Measurements from ENCODE around the gene DNAI4.
"Not testable (repeated sequence)": the region's sequence is repeated elsewhere in the genome, so short reads cannot be mapped to it uniquely, and the experiment has no call there.

Gene DNAI4

GRCh38 chr1:66831529-66832239 is 93.0 kb downstream of the DNAI4 start:
- no peak for DNase-seq (ENCODE audit: low spot score)

GRCh38 chr1:66824771-66825170 is 99.9 kb downstream of the DNAI4 start:
- no peak for DNase-seq (ENCODE audit: low spot score)

- DNase-seq (ENCODE audit: low spot score) = no peak
Observed at GRCh38 chr1:66809736-66810326, 114.8 kb downstream of the DNAI4 start.

GRCh38 chr1:66809245-66809644 is 115.4 kb downstream of the DNAI4 start:
- no peak for DNase-seq (ENCODE audit: low spot score)

- not testable (repeated sequence) for DNase-seq (ENCODE audit: low spot score)
Observed at GRCh38 chr1:66795839-66796238, 128.8 kb downstream of the DNAI4 start.

GRCh38 chr1:66791621-66792610 is 132.7 kb downstream of the DNAI4 start:
- DNase-seq (ENCODE audit: low spot score) = no peak

GRCh38 chr1:66788231-66788939 is 136.3 kb downstream of the DNAI4 start:
- no peak for DNase-seq (ENCODE audit: low spot score)

GRCh38 chr1:66787641-66788040 is 137.0 kb downstream of the DNAI4 start:
- DNase-seq (ENCODE audit: low spot score) = no peak

GRCh38 chr1:66785800-66786199 is 138.9 kb downstream of the DNAI4 start:
- DNase-seq (ENCODE audit: low spot score) = not testable (repeated sequence)

GRCh38 chr1:66779475-66780078 is 145.1 kb downstream of the DNAI4 start:
- DNase-seq (ENCODE audit: low spot score) = no peak

- DNase-seq (ENCODE audit: low spot score) = no peak
Observed at GRCh38 chr1:66778969-66779368, 145.7 kb downstream of the DNAI4 start.

GRCh38 chr1:66778266-66778665 is 146.4 kb downstream of the DNAI4 start:
- DNase-seq (ENCODE audit: low spot score) = no peak

GRCh38 chr1:66777831-66778230 is 146.8 kb downstream of the DNAI4 start:
- DNase-seq (ENCODE audit: low spot score) = no peak

- DNase-seq (ENCODE audit: low spot score) = no peak
Observed at GRCh38 chr1:66775646-66776045, 149.0 kb downstream of the DNAI4 start.

- DNase-seq (ENCODE audit: low spot score) = no peak
Observed at GRCh38 chr1:66774438-66774837, 150.2 kb downstream of the DNAI4 start.

GRCh38 chr1:66773227-66773626 is 151.4 kb downstream of the DNAI4 start:
- DNase-seq (ENCODE audit: low spot score) = no peak

- no peak for DNase-seq (ENCODE audit: low spot score)
Observed at GRCh38 chr1:66770694-66771093, 154.0 kb downstream of the DNAI4 start.

- DNase-seq (ENCODE audit: low spot score) = no peak
Observed at GRCh38 chr1:66770240-66770639, 154.4 kb downstream of the DNAI4 start.

- no peak for DNase-seq (ENCODE audit: low spot score)
Observed at GRCh38 chr1:66769512-66770229, 155.0 kb downstream of the DNAI4 start.

GRCh38 chr1:66768965-66769364 is 155.7 kb downstream of the DNAI4 start:
- DNase-seq (ENCODE audit: low spot score) = no peak

- DNase-seq (ENCODE audit: low spot score) = no peak
Observed at GRCh38 chr1:66767626-66768025, 157.0 kb downstream of the DNAI4 start.
